Stimulated activated CD4-positive, alpha-beta T cell treated with anti-CD3 and anti-CD28 coated beads, Interleukin-1b, Interleukin-23, amount 100 ng/mL, for 48 hours (primary cell): ENCODE measurements around the gene PRAC1.

ENCODE experiments used
- DNase-seq: peaks from one replicate; pipeline ENCODE4 v3.0.0-alpha.2; 2020

Gene PRAC1

GRCh38 chr17:48746916-48747444 is 24.7 kb upstream of the PRAC1 start:
- no peak for DNase-seq

- DNase-seq, result no peak
Measured at GRCh38 chr17:48745381-48746275, 23.3 kb upstream of the PRAC1 start.

GRCh38 chr17:48740537-48740936 is 18.2 kb upstream of the PRAC1 start:
- DNase-seq, result no peak

GRCh38 chr17:48738803-48739526 is 16.6 kb upstream of the PRAC1 start:
- DNase-seq, result no peak

- no peak for DNase-seq
Measured at GRCh38 chr17:48738424-48738802, 16.1 kb upstream of the PRAC1 start.

GRCh38 chr17:48737330-48738043 is 15.2 kb upstream of the PRAC1 start:
- no peak for DNase-seq

GRCh38 chr17:48735062-48735351 is 12.7 kb upstream of the PRAC1 start:
- DNase-seq, result no peak

- no peak for DNase-seq
Measured at GRCh38 chr17:48734333-48735061, 12.2 kb upstream of the PRAC1 start.

GRCh38 chr17:48733632-48734328 is 11.5 kb upstream of the PRAC1 start:
- no peak for DNase-seq

GRCh38 chr17:48732688-48733629 is 10.6 kb upstream of the PRAC1 start:
- DNase-seq, result no peak

- DNase-seq, result no peak
Measured at GRCh38 chr17:48731355-48731754, 9.0 kb upstream of the PRAC1 start.

GRCh38 chr17:48730240-48730550 is 7.9 kb upstream of the PRAC1 start:
- no peak for DNase-seq

GRCh38 chr17:48729335-48730239 is 7.3 kb upstream of the PRAC1 start:
- no peak for DNase-seq

- DNase-seq, result peak; percentile 51
Measured at GRCh38 chr17:48728232-48729231, 6.2 kb upstream of the PRAC1 start, which contains the start of gene HOXB13. Gene HOXB13, minus strand, starts transcription at chr17:48728750. Its CDS starts 157 bp downstream, at chr17:48728593.

- DNase-seq, result no peak
Measured at GRCh38 chr17:48727415-48728175, 5.3 kb upstream of the PRAC1 start.

- DNase-seq, result no peak
Measured at GRCh38 chr17:48726916-48727286, 4.6 kb upstream of the PRAC1 start.

- no peak for DNase-seq
Measured at GRCh38 chr17:48726114-48726915, 4.0 kb upstream of the PRAC1 start.
